HG02610 (cell line): ENCODE data around the gene PPP1R2.
"Not testable (repeated sequence)": the region's sequence is repeated elsewhere in the genome, so short reads cannot be mapped to it uniquely, and the experiment has no call there.

ENCODE experiments used
- ATAC-seq: cut with Tn5 transposase; IDR thresholded peaks from one replicate; pipeline ENCODE4 v1.9.1; 2021; ENCODE audit warnings: mild to moderate bottlenecking, moderate library complexity; ENCODE audit not compliant: unreplicated experiment

Gene PPP1R2

GRCh38 chr3:195542698-195543499, at the start of gene PPP1R2:
TSS of gene PPP1R2 (minus strand) at chr3:195543325. CDS start at chr3:195543025, 300 bp downstream.
- peak; percentile 79 for ATAC-seq

DNA sequence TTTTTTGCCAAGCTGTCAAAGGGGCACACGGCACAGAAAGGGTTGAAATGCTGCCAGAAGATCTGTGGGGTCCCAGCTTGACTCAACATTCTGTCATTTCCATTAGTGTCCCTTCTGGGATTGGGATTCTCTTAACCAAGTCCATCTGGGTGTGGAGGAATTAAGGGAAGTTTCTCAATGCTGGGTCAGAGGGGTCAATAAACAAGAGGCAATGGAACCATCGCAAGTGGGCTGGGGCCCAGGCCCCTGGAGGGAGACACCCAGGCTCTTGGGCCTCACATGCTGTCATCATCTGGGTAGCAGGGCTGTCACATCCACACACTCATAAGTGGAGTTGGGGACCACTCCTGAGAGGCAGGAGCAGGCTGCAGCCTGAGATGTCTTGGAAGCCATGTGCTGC, 48.7 kb upstream of the PPP1R2 start:
- ATAC-seq = no peak

DNA sequence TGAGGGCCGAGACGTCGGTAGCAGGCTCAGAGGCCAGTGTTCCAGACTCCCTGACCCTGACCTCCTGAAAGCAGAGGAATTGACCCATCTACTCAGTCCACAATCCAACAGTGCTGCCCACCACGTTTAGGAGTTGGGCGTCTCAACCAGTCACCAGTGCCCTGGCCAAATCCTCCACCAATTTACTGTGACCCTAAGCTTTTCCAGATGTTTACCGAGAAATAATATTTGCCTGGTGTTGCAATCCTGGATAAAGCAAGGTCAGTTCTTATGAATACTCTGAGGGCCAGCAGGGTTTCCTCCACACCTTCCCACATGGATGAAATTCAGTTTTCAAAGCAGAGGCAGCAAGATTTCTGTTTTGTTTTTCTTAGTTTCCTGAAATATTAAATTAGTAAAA, 48.1 kb upstream of the PPP1R2 start:
- no peak for ATAC-seq

- ATAC-seq = not testable (repeated sequence)
Observed at GRCh38 chr3:195590381-195590780, 47.3 kb upstream of the PPP1R2 start.

- ATAC-seq = not testable (repeated sequence)
Observed at GRCh38 chr3:195589796-195590195, 46.7 kb upstream of the PPP1R2 start.

- no peak for ATAC-seq
Observed at GRCh38 chr3:195587824-195588223, 44.7 kb upstream of the PPP1R2 start.

DNA sequence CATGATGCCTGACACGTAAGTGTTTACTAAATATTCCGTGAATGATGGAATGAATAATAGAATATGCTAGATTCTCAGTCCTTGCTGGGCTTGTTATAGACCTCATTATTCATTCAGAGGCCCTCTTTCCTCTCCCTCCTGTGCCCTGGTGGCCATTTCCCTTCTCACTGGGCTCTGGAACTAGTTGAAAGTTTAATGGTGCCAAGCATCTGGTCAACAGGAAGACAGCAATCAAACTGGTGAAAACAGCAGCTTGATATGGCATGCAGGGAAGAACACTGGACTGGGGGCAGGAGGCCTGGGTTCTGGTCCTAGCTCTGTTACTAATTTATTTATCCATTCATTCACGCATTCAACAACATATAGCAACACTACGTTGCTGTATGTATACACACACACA, 44.3 kb upstream of the PPP1R2 start:
- no peak for ATAC-seq

DNA sequence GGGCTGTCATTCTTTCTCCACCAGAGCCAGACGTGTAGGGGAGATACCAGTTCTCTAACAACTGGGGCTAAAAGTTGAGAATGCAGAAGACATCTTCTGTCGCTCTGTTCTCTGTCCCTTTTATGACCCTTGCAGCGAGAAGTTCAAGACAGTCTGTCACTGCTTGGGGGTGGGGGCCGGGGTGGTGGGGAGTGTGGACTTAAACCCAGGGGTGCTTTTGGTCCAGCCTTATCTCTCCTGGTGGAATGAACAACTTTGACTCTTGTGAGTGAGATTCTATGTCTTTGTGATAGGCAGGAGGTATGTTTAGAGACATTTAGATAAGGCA, 41.4 kb upstream of the PPP1R2 start:
- ATAC-seq = no peak

DNA sequence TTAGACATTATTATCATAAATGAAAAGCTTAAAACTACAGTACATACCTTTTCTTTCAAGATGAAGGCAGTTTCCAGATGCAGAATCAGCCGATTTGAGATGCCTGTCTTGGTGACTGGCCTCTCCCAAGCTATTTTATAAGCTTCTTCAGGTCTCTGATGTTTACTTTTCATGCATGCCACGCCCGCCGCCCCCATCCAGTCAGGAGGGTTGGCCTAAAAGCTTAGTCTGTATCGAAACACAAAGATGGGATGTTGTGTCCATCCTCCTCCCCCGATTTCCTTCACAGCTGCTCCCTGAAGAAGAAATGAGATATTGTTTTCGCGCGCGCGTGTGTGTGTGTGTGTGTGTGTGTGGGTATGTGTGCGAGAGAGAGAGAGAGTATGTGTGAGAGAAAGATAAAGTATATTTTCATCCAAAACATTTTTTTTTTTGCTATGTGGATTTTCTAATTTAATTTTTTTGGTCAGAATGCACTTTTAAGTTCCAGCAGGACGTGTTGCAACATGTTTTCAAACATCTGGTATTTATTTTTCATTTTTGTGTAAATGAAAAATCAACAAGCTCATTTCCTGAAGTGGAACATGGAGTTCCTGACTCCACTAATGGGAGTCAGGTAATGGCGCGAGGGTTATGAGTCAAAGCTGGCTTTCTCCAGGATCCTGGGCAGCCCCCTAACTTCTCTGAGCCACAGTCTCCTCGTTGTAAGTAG, 40.9 kb upstream of the PPP1R2 start, which contains the start of gene APOD:
Gene APOD (minus strand): TSS at position 110 of the 712 bp plus-strand sequence. CDS start 4,479 bp downstream, outside the sequence.
- ATAC-seq = no peak

GRCh38 chr3:195582947-195583346, 39.8 kb upstream of the PPP1R2 start:
- no peak for ATAC-seq

DNA sequence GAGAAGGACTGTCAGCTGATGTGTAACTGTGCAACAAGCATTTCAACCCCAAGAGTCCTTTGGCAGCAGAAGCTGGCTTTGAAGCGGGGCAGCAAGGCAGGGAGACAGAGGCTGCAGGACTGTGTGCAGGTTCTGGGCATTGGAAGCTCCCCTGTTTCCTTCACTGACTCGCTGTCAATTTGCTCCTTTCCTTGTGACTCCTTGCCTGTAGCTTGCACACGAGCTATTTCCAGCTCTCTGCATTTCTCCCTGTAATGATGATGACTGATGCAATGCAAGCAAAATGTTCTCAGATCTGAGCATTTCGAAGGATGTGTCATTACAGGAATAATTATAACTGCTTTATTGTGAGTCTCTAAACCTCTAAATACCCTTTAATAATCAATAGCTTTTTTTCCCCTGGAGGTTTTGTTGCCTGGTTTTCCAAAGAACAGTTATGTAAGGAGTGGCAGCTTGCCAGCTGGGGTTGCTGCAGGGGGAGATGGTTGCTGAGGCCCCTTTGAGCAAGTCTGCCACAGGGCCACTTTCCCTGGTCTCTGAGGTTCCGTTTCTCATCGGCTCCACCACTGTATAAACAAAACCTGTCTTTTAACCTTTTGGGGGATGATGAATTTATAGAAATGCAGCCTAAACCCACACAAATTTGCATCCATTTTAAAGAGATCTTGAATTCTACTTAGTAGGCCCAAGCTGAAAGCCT, 37.8 kb upstream of the PPP1R2 start:
- no peak for ATAC-seq

- no peak for ATAC-seq
Observed at GRCh38 chr3:195579281-195579680, 36.2 kb upstream of the PPP1R2 start.

DNA sequence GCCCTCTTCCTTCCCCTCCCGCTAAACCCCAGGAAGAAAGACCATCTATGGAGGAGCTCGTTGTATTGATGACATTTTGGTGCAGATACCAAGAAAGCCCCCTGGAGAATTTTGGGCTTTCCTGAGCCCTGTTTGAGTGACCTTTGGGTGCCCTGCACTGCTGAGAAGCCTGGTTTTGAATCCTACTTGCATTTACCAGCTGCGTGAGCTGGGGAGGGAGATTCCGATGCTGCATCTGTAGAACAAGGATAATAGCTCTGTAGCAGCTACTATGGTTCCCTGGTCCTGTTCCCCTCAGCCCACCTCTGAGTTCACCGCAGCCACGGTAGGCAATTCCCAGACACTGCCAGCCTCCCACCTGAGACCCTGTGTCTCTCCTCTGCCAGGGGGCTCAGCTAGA, 35.4 kb upstream of the PPP1R2 start:
- no peak for ATAC-seq

GRCh38 chr3:195577645-195578177, 34.6 kb upstream of the PPP1R2 start:
- no peak for ATAC-seq

GRCh38 chr3:195574497-195575304, 31.6 kb upstream of the PPP1R2 start:
- ATAC-seq = no peak

DNA sequence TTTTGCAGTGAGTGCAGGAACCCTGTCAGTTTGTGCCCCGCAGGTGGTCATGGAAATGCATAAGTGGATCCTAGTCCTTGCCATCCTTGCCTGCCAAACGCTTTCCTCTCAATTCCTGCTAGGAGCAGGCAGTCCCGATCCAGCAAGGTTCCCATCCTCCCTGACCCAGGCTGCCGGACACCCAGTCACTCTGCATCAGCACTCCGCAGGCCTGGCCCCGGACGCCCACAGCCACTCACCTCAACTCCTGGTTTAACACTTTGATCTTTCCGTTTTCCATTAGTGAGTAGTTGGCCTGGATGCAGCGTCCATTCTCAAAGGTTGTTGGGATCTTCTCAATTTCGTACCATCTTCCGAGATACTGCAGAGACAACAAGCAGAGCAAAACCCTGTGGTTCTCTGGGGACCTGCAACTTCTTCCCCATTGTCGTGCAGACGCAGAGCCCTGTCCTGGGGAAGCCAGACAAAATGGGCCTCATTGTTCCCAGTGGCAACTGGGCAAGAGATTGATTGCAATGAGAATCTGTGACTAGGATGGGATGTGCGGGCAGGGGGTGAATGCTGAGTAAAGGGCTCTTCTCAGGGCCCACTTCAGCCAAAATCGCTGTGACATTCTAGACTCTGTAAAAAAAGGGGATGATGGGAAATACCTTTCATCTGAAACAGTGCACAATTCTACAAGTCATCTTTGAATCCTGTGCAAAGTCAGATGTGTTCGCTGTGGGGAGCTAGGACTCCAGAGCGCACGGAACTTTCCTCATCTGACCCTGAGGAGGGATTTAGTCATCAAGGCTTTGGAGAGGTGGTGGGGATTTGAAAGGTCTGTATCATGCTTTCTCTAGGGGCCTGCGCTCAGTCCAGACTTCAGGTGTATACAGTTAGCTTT, 30.7 kb upstream of the PPP1R2 start:
- no peak for ATAC-seq

DNA sequence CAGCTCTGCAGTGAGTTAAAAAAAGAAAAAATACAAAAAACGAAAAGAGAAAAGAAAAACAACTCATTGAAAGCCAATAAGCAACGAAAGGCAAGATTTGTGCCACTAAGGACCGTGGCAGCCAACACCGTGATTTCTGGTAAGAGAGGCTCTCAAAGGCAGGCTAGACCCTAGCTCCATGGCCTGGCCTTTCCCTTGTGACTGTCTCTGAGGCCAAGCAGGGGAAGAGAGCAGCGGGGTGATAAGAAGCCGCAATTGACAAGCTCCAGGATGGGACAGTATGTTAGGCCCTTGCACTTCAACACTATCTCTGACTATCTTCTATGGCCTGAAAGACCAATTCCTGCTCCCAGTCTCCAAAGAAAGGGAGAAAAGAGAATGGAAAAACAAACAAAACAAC, 28.2 kb upstream of the PPP1R2 start:
- no peak for ATAC-seq

GRCh38 chr3:195570912-195571311, 27.8 kb upstream of the PPP1R2 start:
- no peak for ATAC-seq

GRCh38 chr3:195570344-195570743, 27.2 kb upstream of the PPP1R2 start:
- no peak for ATAC-seq

DNA sequence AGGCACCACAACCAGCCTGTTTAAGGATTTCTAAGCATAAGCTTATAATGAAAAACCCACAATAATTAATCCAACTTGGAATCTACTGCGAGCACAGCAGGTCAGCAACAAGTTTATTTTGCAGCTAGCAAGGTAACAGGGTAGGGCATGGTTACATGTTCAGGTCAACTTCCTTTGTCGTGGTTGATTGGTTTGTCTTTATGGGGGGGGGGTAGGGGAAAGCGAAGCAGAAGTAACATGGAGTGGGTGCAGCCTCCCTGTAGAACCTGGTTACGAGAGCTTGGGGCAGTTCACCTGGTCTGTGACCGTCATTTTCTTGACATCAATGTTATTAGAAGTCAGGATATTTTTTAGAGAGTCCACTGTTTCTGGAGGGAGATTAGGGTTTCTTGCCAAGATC, 25.5 kb upstream of the PPP1R2 start:
- ATAC-seq = no peak
